GM21423 (cell line): ENCODE data around the gene PTPN22.

Experiments
- ATAC-seq: cut with Tn5 transposase; IDR thresholded peaks from one replicate; pipeline ENCODE4 v1.9.1; 2021; ENCODE audit warnings: mild to moderate bottlenecking, moderate library complexity; ENCODE audit not compliant: unreplicated experiment

Gene PTPN22

GRCh38 chr1:113887402-113888175 is 16.1 kb upstream of the PTPN22 start, which contains the start of gene BCL2L15:
Gene BCL2L15, minus strand, starts transcription at chr1:113887581. Its CDS starts 206 bp downstream, at chr1:113887375.
- no peak for ATAC-seq

- ATAC-seq, result no peak
Measured at GRCh38 chr1:113886417-113887401, 15.2 kb upstream of the PTPN22 start.

GRCh38 chr1:113881661-113882060 is 10.1 kb upstream of the PTPN22 start:
- no peak for ATAC-seq

- no peak for ATAC-seq
Measured at GRCh38 chr1:113879739-113880038, 8.2 kb upstream of the PTPN22 start.

- no peak for ATAC-seq
Measured at GRCh38 chr1:113876176-113876575, 4.7 kb upstream of the PTPN22 start.

DNA sequence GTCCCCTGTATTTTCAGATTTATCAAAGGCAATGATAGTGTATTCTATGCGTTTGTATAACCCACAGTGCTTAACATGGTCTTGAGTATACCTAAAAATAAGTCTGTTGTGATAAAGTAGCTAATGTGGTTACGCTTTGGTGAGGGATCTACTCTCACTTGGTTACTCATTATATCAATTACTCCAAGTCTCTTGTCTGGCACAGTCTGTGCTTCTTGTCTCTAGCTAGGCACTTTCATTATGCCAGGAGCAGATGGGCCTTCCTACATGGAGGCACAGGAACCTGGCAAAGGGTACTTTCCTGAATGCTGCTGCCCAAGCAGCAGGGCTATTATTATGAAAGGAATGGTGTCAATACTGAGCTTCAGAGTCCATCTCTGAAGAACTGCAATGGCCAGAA is 4.2 kb upstream of the PTPN22 start:
- ATAC-seq, result peak; percentile 43

DNA sequence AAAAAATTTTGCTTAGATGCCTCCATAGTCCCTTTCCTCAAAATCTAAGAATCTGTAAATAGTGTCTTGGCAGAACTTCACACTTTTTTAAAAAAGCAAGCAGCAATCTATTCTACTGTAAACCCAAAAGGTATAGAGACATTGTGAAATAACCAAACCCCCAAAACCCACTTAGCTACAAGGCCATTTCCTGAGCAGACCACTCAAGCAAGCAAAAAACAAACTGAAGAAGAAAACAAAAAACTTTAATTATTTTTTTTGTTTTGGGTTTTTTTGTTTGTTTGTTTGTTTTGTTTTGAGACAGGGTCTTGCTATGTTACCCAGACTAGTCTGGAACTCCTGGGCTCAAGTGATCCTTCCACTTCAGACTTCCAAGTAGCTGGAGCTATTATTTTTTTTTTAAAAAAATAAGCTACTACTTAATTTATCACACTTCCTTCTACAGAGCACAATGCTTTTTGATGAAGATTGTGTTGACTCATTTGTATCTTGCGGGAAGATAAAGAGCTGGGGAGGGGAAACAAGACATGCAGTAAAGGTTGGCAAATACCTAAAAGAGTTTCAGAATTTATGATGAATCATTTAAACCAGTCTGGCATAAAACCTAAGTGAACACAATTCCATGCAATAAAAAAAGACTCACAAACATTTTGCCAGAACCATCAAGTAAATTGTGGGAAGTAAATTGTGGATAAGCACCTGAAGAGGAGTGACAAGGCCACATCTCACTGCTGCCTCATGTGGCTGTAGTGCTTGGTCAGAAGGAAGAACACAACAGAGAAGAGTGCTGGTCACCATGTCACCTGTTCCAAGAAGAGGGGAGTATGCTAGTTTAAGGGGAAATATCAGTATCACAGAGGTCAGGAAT is 2.7 kb upstream of the PTPN22 start:
- ATAC-seq, result no peak

- ATAC-seq, result no peak
Measured at GRCh38 chr1:113872219-113872935, 865 bp upstream of the PTPN22 start.

DNA sequence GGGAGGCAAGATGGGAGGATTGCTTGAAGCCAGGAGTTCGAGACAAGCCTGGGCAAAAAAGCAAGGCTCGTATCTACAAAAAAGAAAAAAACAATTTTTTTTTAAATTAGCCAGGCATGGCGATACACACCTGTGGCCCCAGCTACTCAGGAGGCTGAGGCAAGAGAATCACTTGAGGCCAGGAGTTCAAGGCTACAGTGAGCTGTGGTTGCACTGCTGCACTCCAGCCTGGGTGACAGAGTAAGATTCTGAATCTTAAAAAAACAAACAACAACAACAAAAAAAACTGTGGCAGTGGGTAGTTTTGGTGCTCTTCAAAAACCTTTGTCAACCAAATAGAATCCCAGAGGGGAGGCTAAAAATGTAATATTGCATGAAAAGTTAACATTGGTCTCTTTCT is 734 bp downstream of the PTPN22 start:
- no peak for ATAC-seq

DNA sequence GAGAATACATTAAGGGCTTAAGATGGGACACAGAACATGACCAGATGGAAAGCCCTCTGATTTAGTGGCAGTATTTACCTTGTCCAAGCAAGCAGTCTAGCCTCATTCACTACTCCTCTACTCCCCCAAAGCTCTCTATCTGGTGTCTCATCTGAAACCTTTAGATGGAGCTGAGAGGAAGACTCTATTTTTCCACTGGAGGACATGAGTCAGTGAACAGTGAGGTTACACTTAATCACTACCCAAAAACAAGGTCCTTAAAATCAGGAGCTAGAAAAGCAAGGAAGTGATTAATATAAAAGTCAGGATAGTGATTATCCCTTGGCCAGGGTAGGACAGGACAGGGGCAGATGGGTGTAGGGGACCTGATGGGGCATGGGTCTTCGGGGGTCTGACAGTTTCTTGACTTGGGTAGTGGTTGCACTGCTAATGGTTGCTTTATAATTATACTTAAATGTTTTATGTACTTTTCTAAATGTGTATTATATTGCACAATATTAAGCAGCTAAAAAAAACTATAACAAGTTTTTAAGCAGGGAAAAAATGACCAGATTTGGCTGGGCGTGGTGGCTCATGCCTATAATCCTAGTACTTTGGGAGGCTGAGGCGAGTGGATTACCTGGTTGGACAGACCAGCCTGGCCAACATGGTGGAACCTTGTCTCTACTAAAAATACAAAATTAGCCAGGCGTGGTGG is 3.0 kb downstream of the PTPN22 start:
- ATAC-seq, result no peak

DNA sequence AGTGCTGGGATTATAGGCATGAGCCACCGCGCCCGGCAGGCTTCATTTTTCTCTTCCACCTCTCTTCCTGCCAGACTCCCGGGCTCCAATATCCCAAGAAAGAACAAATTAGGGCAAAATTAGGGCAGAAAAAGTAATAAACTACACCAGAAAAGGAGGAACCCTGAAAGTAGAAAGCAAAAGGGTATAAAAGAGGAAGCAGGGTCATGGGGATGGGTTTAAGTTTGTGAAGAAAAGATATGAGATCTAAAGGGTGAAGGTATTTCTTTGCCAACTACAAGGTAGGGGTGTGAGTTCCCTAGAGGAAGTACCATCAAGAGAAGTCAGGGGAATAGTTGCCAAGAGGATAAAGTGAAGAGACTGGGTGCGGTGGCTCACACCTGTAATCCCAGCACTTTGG is 9.9 kb downstream of the PTPN22 start:
- ATAC-seq, result no peak

DNA sequence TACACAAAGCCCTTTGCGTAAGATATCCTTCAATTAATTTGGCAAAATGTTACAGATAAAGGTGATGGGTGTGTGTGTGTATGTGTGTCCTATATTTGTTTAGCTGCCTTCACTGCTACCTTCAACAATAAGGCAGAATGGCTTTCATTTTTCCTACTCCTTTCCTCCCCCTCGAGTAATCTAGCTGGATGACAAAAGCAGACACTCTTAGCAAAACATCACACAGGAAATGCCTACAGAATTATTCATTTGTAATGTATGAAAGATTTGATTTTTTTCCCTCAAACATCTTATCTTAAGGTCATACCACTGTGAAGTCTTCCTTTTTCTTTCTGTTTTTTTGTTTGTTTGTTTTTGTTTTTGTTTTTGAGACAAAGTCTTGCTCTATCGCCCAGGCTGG is 10.6 kb downstream of the PTPN22 start:
- ATAC-seq, result no peak

DNA sequence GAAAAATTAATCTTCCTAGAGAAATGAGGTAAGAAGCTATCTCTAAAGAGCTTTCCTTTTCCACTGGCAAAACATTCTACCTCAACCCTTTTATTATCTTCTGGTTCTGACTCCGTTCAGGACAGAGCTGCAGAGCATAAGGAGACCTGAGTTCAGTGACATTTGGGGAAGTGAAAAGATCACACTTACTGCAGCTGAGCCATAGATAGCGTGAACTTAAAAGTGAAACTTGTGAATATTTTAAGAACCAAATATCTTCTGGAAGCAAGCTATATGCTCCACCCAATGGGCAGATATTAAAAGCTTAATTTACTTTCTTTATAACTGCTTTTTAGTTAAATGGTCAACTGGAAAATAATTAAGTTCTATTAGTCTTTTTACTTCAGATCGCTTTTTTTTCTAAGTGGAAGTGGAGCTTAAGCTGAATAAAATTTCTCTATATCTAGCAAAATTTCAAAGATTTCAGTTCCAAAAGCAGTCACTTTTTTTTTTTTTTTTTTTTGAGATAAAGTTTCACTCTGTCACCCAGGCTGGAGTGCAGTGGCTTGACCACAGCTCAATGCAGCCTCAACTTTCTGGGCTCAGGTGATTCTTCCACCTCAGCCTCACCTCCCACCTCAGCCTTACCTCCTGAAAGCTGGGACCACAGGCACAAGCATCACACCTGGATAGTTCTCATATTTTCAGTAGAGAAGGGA is 11.9 kb downstream of the PTPN22 start:
- peak; percentile 80 for ATAC-seq

DNA sequence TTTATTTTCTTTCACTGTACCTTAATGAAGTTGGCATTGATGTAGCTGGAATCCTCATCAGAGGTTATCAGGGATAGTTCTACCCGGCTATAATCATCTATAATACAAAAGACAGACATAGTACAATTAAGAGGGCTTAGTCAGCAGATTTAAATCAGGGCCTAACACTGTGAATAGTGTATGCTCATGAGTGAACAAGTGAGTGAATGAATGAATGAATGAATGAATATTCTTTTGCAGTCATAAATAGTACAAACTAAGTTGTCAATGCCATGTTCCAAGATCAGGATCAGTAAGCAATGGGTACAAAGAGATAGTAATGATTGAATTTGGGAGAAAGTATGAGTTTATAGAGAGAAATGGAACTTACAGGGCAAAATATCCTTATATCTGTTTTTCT is 12.5 kb downstream of the PTPN22 start:
- no peak for ATAC-seq

- ATAC-seq, result peak; percentile 42
Measured at GRCh38 chr1:113858418-113858817, 13.1 kb downstream of the PTPN22 start.

DNA sequence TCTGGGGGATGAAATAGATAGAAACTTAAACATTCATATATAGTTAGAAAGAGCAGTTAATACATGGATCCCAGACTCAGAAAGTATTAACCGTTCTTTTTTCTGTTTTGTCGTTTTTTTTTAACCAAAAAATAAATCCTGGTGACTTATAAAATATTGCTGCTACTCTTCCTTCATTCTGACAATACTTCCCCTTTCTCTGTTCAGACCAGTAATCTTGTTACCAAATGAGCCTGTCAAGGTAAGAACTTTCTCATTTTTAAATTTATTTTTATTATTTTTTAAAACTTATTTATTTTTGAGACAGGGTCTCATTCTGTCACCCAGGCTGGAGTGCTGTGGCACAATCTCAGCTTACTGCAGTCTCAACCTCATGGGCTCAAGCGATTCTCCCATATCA is 13.7 kb downstream of the PTPN22 start:
- ATAC-seq, result no peak

GRCh38 chr1:113856401-113856790 is 15.1 kb downstream of the PTPN22 start:
- no peak for ATAC-seq

- no peak for ATAC-seq
Measured at GRCh38 chr1:113855630-113856400, 15.7 kb downstream of the PTPN22 start.
